GM23248 (cell line): ENCODE results near the gene GALNT13.

Source experiments
- EZH2 ChIP-seq: fragments of 200-600 bp; sonication (generic); IDR thresholded peaks from 2 replicates; pipeline ENCODE4 v1.6.1; 2018; ENCODE audit warnings: antibody characterized with exemption, mild to moderate bottlenecking; ENCODE audit not compliant: insufficient read depth, poor library complexity, severe bottlenecking
- EZH2phosphoT487 ChIP-seq: fragments of 200-600 bp; sonication (generic); IDR thresholded peaks from 2 replicates; pipeline ENCODE4 v1.6.1; 2018; ENCODE audit warnings: antibody characterized with exemption, moderate library complexity, mild to moderate bottlenecking, low read depth; ENCODE audit not compliant: insufficient read depth

DNA sequence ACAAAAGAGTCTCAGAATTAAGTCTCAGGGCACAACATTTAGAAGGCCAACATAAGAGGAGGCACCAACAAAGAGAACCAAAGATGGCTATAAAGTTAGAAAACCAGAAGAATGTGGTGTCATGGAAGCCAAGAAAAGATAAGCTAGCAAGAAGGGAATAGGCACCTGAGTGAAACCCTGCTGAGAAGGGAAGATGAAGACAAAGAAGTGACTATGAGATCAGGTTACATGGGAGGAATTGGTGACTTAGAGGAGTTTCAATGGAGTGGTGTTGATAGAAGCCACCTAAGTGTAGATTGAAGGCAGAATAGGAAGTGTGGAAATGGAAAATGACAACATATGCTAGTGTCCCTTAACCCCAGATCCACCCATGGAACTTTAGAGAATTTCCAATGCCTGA, 499.2 kb downstream of the GALNT13 start:
- TF ChIP-seq EZH2 (no peak), EZH2phosphoT487 (no peak)
